Placental epithelial cell (primary cell): ENCODE measurements around the gene TEP1. TPM values are rescaled to one million over a fixed set of nuclear protein-coding genes. Genes with fewer than 3 reads are reported as not detected.
A peak's percentile ranks its signal among the peaks of the same experiment; 100 is the strongest.

Source experiments
- small RNA-seq: library from RNA; depleted of rRNA; stranded (forward); fragments of <200 nt; gene quantifications from one replicate; pipeline ENCODE3, GENCODE V24; 2012
- total RNA-seq: library from RNA; depleted of rRNA; stranded (reverse); fragments of >200 nt; gene quantifications from 2 replicates; pipeline ENCODE4 v1.2.3, GENCODE V29; 2012

The TEP1 gene
- 15.7 and 20.1 TPM in 2 replicates for total RNA-seq

DNA sequence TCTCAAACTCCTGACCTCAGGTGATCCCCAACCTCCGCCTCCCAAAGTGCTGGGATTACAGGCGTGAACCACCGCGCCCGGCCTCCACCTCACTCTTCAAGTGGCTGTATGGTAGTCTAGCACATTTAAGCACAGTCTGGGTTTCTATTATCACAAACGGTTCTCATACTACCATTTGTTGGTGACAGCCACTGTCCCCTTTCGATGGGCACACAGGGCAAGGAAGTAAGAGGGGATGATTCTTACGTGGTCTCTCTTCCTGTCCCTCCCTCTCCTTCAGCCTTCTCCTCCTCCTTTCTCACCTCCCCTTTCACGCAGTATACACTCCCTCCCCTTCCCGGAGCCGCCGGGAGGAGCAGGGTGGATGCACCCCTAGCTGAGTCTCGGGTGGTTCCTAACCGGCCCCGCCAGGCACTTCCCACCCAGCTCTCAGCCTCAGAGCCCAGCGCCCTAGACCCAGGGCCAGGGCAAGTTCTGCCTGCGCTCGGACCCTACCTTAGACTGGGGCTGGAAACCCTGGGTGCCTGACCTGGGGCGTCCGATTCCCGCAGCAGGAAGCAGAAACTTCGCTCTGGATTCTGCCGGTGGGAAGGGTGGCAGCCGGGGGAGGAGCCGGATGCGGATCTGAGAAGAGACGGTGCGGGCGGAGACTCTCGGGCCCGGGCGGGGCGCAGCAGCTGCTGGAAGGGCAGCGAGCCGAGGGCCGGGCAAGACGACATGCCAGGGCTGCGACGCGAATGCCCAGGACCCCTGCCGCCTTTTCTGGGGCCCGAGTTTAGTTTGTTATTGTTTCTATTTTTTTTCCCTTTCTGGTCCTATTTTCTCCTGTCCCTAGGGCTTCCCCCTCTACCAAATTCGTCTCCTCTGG is at the start of gene TEP1:
Gene TEP1 (minus strand): TSS at position 626 of the 868 bp plus-strand sequence. CDS start 5,062 bp downstream, outside the sequence.

DNA sequence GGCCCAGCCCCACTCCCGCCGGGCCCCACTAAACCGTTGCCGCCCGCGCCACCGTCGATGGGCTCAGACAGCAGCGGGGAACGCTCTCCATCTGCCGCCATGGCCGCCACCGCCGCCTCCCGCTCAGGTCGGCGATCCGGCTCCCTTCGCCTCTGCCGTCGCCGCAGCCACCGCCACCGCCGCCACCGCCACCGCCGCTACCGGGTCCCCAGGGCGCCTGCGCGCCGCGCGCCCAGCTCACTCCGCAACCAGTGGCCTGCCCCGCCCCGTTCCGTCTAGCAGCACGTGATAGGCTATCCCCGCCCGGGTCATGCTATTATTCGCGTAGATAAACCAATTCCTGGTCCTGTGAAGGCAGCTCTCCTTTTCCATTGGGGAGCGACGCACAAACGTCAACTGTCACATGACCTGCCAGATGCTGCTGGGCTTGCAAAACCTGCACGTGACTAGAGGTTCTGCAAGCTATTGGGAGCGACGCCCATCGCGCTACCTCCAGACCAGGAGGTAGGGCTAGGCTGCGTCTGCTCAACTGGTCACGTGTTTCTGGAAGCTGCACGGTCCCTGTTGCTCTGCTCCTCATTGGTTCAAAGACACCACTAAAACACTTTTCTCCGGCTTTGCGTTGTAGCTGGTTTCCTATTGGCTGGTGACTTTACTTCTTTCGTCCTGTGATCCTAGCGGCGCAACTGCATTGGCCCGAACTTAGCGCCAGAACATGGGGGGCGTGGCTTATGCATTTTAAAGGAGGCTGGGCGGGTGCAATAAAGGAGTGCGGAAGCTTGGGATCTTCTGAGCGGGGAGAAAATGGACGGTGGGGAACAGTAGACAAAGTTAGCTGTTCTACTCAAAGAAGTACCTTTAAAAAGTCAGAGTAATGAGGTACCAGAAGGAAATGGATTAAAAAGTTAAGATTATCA is 48.2 kb upstream of the TEP1 start, which contains the start of gene PIP4P1:
Gene PIP4P1 (minus strand): TSS at position 210 of the 917 bp plus-strand sequence. CDS start 109 bp downstream, at position 101.

DNA sequence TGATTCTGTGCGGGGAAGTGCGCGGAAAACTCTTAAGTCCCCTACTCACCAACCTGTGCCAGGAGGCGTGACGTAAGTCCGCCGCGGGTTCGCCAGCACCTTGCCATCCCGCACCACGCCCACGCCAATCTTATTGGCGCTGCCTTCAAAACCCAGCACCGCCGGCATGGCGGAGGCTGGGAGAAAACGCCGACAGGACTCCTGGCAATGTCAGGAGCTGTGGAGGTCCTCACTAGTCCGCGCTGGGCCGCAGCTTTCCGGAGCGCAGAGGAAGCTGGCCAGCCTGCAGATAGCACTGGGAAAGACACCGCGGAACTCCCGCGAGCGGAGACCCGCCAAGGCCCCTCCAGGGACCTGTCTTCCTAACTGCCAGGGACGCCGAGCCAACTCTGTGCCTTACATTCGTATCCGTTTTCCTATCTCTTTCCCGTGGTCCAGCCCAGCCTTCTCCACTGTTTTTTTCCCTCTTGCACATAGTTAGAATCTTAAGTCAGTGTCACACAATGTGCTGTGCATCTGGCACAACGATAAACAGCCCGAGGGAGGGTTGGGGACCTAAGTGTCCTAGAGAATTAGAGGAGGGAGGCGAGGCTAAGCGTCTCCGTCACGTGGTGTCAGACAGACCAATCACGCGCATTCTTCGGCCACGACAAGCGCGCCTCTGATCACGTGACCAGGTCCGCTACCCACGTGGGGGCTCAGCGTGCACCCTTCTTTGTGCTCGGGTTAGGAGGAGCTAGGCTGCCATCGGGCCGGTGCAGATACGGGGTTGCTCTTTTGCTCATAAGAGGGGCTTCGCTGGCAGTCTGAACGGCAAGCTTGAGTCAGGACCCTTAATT is 41.4 kb upstream of the TEP1 start, which contains the start of the genes APEX1 and OSGEP:
Gene APEX1 (plus strand): TSS at position 711 of the 839 bp plus-strand sequence. CDS start 420 bp downstream, outside the sequence.
Gene OSGEP (minus strand): TSS at position 297 of the 839 bp plus-strand sequence. CDS start 129 bp downstream, at position 168.

DNA sequence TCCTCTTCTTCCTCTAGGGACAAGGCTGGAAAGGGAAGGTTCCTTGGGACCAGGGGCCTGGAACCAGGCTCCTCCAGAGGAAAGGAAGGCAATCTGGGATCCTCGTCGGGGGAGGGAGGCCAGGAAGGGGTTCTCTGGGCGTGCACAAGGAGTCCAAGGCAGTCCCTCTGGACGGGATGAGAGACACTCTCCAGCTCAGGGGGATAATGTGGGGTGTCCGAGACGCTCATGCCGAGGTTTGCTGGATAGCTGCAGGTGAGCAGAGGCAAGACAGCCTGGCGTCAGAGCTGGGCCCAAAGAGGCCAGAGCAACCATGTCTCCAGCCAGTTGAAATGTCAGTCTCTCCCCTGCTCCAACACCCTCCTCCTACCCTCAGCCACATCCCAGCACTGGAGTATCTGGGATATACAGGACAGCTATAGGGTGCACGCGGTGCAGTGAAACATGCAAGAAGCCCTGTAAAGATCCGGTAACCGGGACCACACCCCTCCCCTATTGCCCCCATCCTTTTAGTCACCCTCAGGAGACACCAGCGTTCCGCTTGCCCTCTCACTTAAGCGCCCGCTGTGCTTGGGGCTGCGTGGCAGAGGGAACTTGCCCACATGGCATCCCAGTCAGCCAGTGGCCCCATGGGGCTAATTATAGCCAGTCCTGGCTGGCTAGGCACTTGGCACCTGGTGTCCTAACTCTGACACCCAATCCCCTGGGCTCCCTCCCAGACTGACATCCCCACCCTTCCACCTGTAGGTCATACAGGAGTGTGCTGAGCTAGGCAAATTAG is 22.5 kb upstream of the TEP1 start, which contains the start of gene KLHL33:
Gene KLHL33 (minus strand): TSS at position 585 of the 781 bp plus-strand sequence. CDS start 355 bp downstream, at position 230.

DNA sequence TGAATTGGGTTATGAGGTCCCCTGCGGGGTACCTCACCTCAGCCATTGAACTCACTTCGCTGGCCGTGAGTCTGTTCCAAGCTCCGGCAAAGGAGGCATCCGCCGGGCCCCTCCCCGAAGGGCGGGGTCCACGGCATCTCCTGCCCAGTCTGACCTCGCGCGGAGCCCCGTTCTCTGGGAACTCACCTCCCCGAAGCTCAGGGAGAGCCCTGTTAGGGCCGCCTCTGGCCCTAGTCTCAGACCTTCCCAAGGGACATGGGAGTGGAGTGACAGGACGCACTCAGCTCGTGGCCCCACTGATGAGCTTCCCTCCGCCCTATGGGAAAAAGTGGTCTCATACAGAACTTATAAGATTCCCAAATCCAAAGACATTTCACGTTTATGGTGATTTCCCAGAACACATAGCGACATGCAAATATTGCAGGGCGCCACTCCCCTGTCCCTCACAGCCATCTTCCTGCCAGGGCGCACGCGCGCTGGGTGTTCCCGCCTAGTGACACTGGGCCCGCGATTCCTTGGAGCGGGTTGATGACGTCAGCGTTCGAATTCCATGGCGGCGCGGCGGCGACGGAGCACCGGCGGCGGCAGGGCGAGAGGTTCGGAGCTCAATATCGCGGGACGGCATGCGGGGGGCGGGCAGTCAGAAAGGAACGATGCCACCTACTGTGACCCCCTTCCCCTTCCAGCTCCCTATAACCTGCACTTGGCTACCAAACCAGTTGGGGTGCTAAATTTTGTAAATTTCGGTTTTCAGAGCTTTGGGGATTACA is 70.0 kb downstream of the TEP1 start, which contains the start of gene PARP2:
Gene PARP2 (plus strand): TSS at position 544 of the 770 bp plus-strand sequence. CDS start 7 bp downstream, at position 551.

DNA sequence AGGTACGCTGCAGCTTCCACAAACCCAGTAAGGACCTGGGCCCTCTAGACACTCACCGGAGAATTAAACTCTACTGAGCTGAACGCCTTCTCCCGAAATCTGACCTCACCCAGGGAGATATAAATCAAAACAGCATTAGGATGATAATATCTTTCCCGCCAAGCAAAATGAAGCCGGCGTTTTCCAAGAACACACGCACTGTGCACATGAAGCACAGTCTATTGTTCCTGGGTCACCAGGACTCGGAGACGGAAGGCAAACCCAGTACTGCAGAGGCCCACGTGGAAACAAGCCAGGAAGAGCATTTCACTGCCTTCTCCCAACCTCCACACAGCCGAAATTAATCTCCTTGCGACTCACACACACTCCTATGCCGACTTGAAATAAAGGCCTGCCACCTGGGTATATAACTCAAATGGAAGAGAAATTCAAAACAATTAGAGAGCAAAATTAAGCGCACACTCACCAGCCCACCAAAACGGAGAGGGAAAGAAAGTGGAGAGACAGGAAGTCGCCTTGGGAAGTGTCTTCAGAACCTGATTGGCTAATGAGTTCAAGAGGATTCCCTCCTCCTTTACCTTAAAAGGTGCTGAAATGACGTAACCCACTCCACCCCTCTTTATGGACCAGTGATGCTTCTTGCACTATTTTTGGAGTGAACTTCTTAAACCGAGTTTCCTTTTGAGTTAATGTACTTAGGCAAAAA is 80.4 kb downstream of the TEP1 start, which contains the start of gene CCNB1IP1:
Gene CCNB1IP1 (minus strand): TSS at position 492 of the 706 bp plus-strand sequence. CDS start 16,756 bp downstream, outside the sequence.

Small RNA genes within 50 kb of the gene (small RNA-seq; reads per million reads assigned to genes)
- 0.58 reads per million, percentile 34 among the genes with 10 or more reads in this experiment for gene RNA5SP382
- gene SNORA79B = 3.7 reads per million, percentile 88 among the genes with 10 or more reads in this experiment
- 145 reads per million, percentile 98 among the genes with 10 or more reads in this experiment for gene SNORD126

Other genes with a start within 250 kb of the TEP1 start
- not detected in 2 replicates for gene OR11G2, start 222.6 kb downstream of the TEP1 start, total RNA-seq
- gene OR11H6, start 189.8 kb downstream of the TEP1 start, total RNA-seq = not detected in 2 replicates
- not detected in 2 replicates for gene OR11H7, start 184.5 kb downstream of the TEP1 start, total RNA-seq
- gene OR11H4, start 174.2 kb downstream of the TEP1 start, total RNA-seq = not detected in 2 replicates
- gene TTC5, start 107.5 kb downstream of the TEP1 start, total RNA-seq = 14.9 and 16.7 TPM in 2 replicates
- gene CCNB1IP1, start 80.2 kb downstream of the TEP1 start, total RNA-seq = 43.7 and 55.4 TPM in 2 replicates
- gene PARP2, start 69.9 kb downstream of the TEP1 start, total RNA-seq = 5.3 and 13.0 TPM in 2 replicates
- gene KLHL33, start 22.7 kb upstream of the TEP1 start, total RNA-seq = under 0.01 TPM in 1 of 2 replicates, not detected in the other
- gene OSGEP, start 41.3 kb upstream of the TEP1 start, total RNA-seq = 27.9 and 39.0 TPM in 2 replicates
- 92.7 and 102 TPM in 2 replicates for gene APEX1, start 41.7 kb upstream of the TEP1 start, total RNA-seq
- gene PIP4P1, start 47.9 kb upstream of the TEP1 start, total RNA-seq = 18.8 and 19.2 TPM in 2 replicates
- gene PNP, start 55.9 kb upstream of the TEP1 start, total RNA-seq = 44.0 and 58.5 TPM in 2 replicates
- gene RNASE10, start 92.0 kb upstream of the TEP1 start, total RNA-seq = not detected in 2 replicates
- not detected in 2 replicates for gene RNASE9, start 147.5 kb upstream of the TEP1 start, total RNA-seq
- not detected in 2 replicates for gene RNASE11, start 174.5 kb upstream of the TEP1 start, total RNA-seq
- gene RNASE12, start 177.9 kb upstream of the TEP1 start, total RNA-seq = not detected in 2 replicates
- gene OR6S1, start 228.2 kb upstream of the TEP1 start, total RNA-seq = not detected in 2 replicates